NT2/D1 (cell line): ENCODE measurements around the gene RIGI.

Source experiments
- SUZ12 ChIP-seq: IDR thresholded peaks from 2 replicates; pipeline ENCODE4 v1.6.1; 2011; ENCODE audit not compliant: insufficient read length, insufficient read depth; ENCODE audit errors: extremely low read depth
- YY1 ChIP-seq: IDR thresholded peaks from 2 replicates; pipeline ENCODE4 v1.6.1; 2011; ENCODE audit not compliant: insufficient read length, insufficient read depth
- ZNF274 ChIP-seq: IDR thresholded peaks from 2 replicates; pipeline ENCODE4 v1.6.1; 2011; ENCODE audit warnings: mild to moderate bottlenecking, low read depth, low read length

DNA sequence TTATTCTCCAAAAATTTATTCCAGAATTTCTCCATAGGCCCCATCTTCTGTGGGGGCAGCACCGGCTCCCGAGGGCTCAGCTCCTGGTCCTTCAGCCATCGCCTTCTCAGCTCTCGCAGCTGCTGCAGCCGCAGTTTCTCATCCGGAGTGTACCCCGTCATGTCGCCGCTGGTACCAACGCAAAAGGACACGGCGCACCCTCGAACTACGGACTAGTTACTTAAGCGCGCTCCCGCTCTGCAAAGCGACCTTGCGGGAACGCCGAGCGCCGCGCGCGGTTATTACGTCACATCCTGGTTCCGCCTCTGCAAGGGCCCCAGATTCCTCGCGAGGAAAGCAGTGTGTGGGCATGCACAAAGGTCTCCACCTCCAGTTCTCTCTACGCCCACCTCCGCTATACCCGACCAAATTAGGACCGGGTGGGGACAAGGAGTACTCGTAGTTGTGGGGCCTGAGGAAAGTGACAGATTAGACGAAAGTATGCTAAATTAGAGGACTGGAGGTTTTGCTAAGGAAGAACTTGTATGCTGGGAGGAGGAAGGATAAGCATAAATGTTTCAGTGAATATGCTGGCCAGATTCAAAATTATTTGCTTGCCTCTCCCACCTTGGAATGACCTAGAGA, 47.0 kb upstream of the RIGI start, which contains the start of gene NDUFB6:
- TF ChIP-seq YY1 (no peak), ZNF274 (no peak), SUZ12 (no peak)
